ENCODE data around the gene EXOSC5. TPM values are rescaled to one million over a fixed set of nuclear protein-coding genes. Genes with fewer than 3 reads are reported as not detected.

Gene EXOSC5
- polyA plus RNA-seq, 1 of the 3 experiments (the other 2 are of a cell fraction): 74.1 TPM

GRCh38 chr19:41367848-41368301, 29.3 kb downstream of the EXOSC5 start:
- WGBS (ENCODE audit: low lambda C conversion rate): 21% methylated on average over 6 of the region's 6 CpGs
- Histone ChIP-seq H2AFZ (ENCODE audit: low read depth) (no peak overlapping the region), H3F3A (replicated peaks; ENCODE audit: insufficient read depth) (peaks cover 18% of the 10 kb centered on the region), H4K20me1 (ENCODE audit: insufficient read depth) (peaks cover 4% of the 10 kb centered on the region; the same call in 1 of the 2 replicates), H3K9me2 (no peaks in the 10 kb centered on the region), H3K9ac (peak overlapping the region; percentile 35; the same call in 1 of the 2 replicates), H3K27me3 (ENCODE audit: insufficient read depth) (no peaks in the 10 kb centered on the region), H3K36me3 (replicated peaks in 1 of 2; ENCODE audit: control insufficient read depth in 1 of 2, insufficient read depth in 2 of 2, low read length in 1 of 2) (peaks cover 0 to 3% of the 10 kb centered on the region in 2 experiments), H3K79me2 (ENCODE audit: insufficient read depth) (peaks cover 64% of the 10 kb centered on the region), H3K4me2 (peak overlapping the region; percentile 22), H3K4me1 (ENCODE audit: control insufficient read depth in 1 of 2, insufficient read depth in 2 of 2, low read depth in 1 of 2, low read length in 1 of 2) (peaks cover 10 to 15% of the 10 kb centered on the region in 2 experiments; a peak in 3 of 4 replicates), H3K4me3 (ENCODE audit: low read depth in 2 of 2, low read length in 1 of 2) (no peak overlapping the region), H3K9me3 (no peaks in the 10 kb centered on the region), H3K27ac (ENCODE audit: low read depth in 2 of 2, low read length in 1 of 2) (peak overlapping the region in 1 of 2 experiments; percentile 87; a peak in 2 of 4 replicates)
- POLR2A ChIA-PET: no interaction called here
- CTCF ChIA-PET: no interaction called here
- no peak for DNase-seq
- TF ChIP-seq NFIC (IDR thresholded peaks at IDR 0.05; ENCODE audit: borderline replicate concordance): peak; percentile 74; the same call in 1 of the 2 replicates
- peak; percentile 37; the same call in 1 of the 2 replicates for TF ChIP-seq MEF2A (IDR thresholded peaks at IDR 0.05; ENCODE audit: borderline replicate concordance, low read depth)
- peak; percentile 87; the same call in 1 of the 2 replicates for TF ChIP-seq FOSL2 (IDR thresholded peaks at IDR 0.05; ENCODE audit: borderline replicate concordance, low read depth)
- peak; percentile 55; the same call in 1 of the 2 replicates for TF ChIP-seq ZBTB33 (IDR thresholded peaks at IDR 0.05; ENCODE audit: borderline replicate concordance, low read depth)
- peak; percentile 90 for TF ChIP-seq MAX (IDR thresholded peaks at IDR 0.05; ENCODE audit: low read depth)
- TF ChIP-seq TCF12 (IDR thresholded peaks at IDR 0.05): peak; percentile 98
- peak; percentile 88; the same call in 1 of the 2 replicates for TF ChIP-seq JUND (IDR thresholded peaks at IDR 0.05)
- no peak for TF ChIP-seq NRF1 (IDR thresholded peaks at IDR 0.05; ENCODE audit: low read depth, low read length)
- peak; percentile 74 for TF ChIP-seq PBX3 (IDR thresholded peaks at IDR 0.05)
- TF ChIP-seq RAD21 (IDR thresholded peaks at IDR 0.05; ENCODE audit: low read length): no peak
- peak; percentile 68; the same call in 1 of the 2 replicates for TF ChIP-seq POLR2AphosphoS5 (IDR thresholded peaks at IDR 0.05; ENCODE audit: low read depth, low read length)
- TF ChIP-seq TAF1 (IDR thresholded peaks at IDR 0.05; ENCODE audit: borderline replicate concordance, low read depth, low read length): no peak
- peak in 1 of 2 experiments; percentile 89; a peak in 2 of 4 replicates for TF ChIP-seq EP300 (IDR thresholded peaks at IDR 0.05; ENCODE audit: borderline replicate concordance in 1 of 2, low read depth in 1 of 2, low read length in 1 of 2)
- TF ChIP-seq USF1 (IDR thresholded peaks at IDR 0.05; ENCODE audit: borderline replicate concordance, low read depth): 0 out of 2 replicates have a peak, but pooled peaks have one; percentile 22
- TF ChIP-seq FOXM1 (IDR thresholded peaks at IDR 0.05; ENCODE audit: low read depth): 0 out of 2 replicates have a peak, but pooled peaks have one; percentile 53
- TF ChIP-seq SIN3A (IDR thresholded peaks at IDR 0.05; ENCODE audit: borderline replicate concordance, low read depth, low read length): peak; percentile 47; the same call in 1 of the 2 replicates
- peak; percentile 86 for TF ChIP-seq TEAD4 (IDR thresholded peaks at IDR 0.05; ENCODE audit: borderline replicate concordance, insufficient read depth)
- TF ChIP-seq FOXJ3 (CRISPR knock-in tag; IDR thresholded peaks at IDR 0.05): no peak

All from SK-N-SH (cell line).